ENCODE data around the gene CIB2. TPM values are rescaled to one million over a fixed set of nuclear protein-coding genes. Genes with fewer than 3 reads are reported as not detected.

Gene CIB2
- total RNA-seq, 4 donors from 2014 or later, result 6.6 to 16.2 (median 10.9) TPM

DNA sequence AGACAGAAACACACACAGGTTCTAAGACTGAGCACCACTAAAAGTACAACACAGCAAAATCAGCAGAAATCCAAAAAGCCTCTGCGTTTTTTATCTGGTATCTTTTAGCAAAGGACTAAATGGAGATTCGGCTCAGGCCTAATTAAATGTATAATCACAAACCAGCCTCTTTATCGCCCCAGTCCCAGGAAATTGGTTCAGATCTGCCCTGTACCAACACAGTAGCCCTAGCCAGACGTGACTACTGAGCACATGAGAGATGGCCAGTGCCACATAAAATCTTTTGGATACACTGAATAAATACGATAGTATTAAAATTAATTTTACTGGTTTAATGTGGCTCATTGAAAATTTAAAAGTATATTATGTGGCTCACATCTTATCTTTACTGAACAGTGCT lies 73.4 kb downstream of the CIB2 start:
- H3K4me3 ChIP-seq (ENCODE audit: low read depth, poor library complexity, severe bottlenecking), result no peak overlapping the region
- intact Hi-C loops (cut with DNase I; ENCODE audit: low total_unique reads), result no loop called here
- TF ChIP-seq, protein P1, sequence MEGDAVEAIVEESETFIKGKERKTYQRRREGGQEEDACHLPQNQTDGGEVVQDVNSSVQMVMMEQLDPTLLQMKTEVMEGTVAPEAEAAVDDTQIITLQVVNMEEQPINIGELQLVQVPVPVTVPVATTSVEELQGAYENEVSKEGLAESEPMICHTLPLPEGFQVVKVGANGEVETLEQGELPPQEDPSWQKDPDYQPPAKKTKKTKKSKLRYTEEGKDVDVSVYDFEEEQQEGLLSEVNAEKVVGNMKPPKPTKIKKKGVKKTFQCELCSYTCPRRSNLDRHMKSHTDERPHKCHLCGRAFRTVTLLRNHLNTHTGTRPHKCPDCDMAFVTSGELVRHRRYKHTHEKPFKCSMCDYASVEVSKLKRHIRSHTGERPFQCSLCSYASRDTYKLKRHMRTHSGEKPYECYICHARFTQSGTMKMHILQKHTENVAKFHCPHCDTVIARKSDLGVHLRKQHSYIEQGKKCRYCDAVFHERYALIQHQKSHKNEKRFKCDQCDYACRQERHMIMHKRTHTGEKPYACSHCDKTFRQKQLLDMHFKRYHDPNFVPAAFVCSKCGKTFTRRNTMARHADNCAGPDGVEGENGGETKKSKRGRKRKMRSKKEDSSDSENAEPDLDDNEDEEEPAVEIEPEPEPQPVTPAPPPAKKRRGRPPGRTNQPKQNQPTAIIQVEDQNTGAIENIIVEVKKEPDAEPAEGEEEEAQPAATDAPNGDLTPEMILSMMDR (IDR thresholded peaks at IDR 0.05), result no peak
- TF ChIP-seq POLR2A (IDR thresholded peaks at IDR 0.05), result no peak
- no peak for DNase-seq (ENCODE audit: low spot score in 2 of 2)
- WGBS, 2 donors, result 75 to 82% methylated on average over 5 of the region's 5 CpGs

DNA sequence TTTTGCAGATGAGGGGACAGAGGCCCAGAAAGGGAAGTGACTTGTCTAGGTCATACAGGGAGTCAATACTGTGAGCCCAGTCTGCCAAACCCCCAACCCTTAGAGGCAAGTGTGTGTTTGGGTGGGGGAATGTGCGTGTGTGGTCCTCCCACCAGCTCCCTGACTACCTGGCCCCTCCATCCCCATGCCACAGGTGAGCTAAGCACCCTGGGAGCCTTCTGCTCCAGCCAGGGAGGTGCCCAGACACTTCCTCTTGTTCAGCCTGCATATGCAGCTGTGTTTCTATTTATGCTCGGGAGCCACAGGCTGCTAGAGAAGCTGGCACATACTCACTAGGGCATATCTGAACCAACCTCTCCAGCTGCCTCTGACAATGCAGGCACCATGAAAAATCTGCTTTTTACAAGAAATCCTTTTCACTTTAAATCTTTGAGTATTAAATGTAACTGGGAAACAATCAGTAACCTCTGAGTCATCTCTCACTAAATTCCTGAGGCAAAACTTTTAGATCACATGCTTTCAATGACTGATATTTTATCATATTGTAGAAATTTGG lies 74.5 kb downstream of the CIB2 start:
- 4 to 18% methylated on average over 2 of the region's 2 CpGs for WGBS, 2 donors
- no peak for DNase-seq (ENCODE audit: low spot score in 2 of 2)
- no peak overlapping the region for H3K4me3 ChIP-seq (ENCODE audit: low read depth, poor library complexity, severe bottlenecking)
- intact Hi-C loops (cut with DNase I; ENCODE audit: low total_unique reads), result no loop called here
- TF ChIP-seq, protein P1 (IDR thresholded peaks at IDR 0.05), result no peak
- no peak for TF ChIP-seq POLR2A (IDR thresholded peaks at IDR 0.05)

DNA sequence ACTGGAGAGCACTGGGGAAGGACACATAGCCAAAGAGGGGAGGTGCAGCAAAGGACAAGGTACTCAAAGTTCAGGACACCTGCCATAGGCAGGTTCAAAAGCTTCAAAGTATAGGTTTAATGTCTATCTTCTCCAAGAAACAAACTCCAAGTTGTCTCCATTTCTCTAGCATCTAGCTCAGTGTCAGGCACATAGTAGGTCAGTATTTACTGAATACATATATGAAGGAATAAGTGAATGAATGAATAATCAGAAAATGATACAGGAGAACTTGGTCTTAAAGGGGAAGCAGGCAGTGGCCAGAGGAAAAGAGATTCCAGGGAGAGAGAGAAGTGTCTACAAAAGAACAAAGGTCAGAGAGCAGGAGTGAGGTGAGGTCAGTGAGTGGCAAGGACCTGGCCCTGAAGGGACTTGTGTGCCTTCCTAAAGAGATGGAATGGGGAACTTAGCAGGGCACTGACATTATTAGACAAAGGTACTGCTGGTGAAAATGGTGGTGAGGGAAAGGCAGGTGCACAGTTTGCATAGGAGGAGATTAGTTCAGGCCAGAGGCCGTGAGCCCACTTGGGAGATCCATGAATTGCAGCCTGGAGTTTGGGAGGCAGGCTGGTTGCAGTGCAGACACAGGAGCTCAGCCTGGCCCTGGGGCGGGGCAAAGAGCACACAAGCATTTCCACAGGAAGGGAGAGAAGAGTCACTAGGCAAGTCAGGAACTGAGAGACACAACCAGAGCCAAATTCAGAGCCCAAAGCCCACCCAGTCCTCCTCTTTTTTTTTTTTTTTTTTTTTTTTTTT lies 75.1 kb downstream of the CIB2 start:
- WGBS, 2 donors, result 6 to 11% methylated on average over 2 of the region's 2 CpGs
- TF ChIP-seq, protein P1 (IDR thresholded peaks at IDR 0.05), result no peak
- TF ChIP-seq POLR2A (IDR thresholded peaks at IDR 0.05), result no peak
- no peak overlapping the region for H3K4me3 ChIP-seq (ENCODE audit: low read depth, poor library complexity, severe bottlenecking)
- intact Hi-C loops (cut with DNase I; ENCODE audit: low total_unique reads), result no loop called here
- no peak for DNase-seq (ENCODE audit: low spot score in 2 of 2)

DNA sequence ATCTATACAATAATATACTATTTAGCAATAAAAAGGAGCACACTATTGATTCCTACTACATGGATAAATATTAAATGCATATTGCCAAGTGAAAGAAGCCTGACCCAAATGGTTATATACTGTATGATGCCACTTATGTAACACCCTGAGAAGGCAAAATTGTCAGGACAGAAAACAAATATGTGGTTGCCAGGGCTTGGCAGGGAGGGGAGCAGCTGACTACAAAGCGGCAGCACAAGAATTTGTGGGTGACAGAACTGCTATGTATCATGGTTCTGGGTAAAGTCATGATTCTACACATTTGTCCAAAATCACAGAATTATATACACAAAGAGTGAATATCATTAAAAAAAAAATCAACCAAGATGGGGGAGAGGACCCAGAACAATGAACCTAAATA lies 76.3 kb downstream of the CIB2 start:
- no peak for DNase-seq (ENCODE audit: low spot score in 2 of 2)
- TF ChIP-seq POLR2A (IDR thresholded peaks at IDR 0.05), result no peak
- TF ChIP-seq, protein P1 (IDR thresholded peaks at IDR 0.05), result no peak
- WGBS, 2 donors, result 31 to 33% methylated on average over 1 of the region's 1 CpG
- intact Hi-C loops (cut with DNase I; ENCODE audit: low total_unique reads), result no loop called here
- no peak overlapping the region for H3K4me3 ChIP-seq (ENCODE audit: low read depth, poor library complexity, severe bottlenecking)

Other genes with a start within 250 kb of the CIB2 start
- gene TBC1D2B, start 53.7 kb downstream of the CIB2 start, total RNA-seq, result 10 to 100 TPM; 32.4 to 41.7 (median 35.3) TPM
- gene SH2D7, start 38.9 kb downstream of the CIB2 start, total RNA-seq, result not detected
- 10 to 100 TPM; 51.0 to 77.2 (median 60.8) TPM for gene IDH3A, start 17.9 kb upstream of the CIB2 start, total RNA-seq
- 100 to 1,000 TPM in 1 of 4 donors, 10 to 100 TPM in 3; 75.9 to 131 (median 92.8) TPM for gene ACSBG1, start 103.1 kb upstream of the CIB2 start, total RNA-seq
- 10 to 100 TPM; 36.9 to 66.8 (median 48.6) TPM for gene DNAJA4, start 133.1 kb upstream of the CIB2 start, total RNA-seq
- gene SKIC8, start 168.2 kb upstream of the CIB2 start, total RNA-seq, result 10 to 100 TPM; 55.2 to 62.2 (median 59.4) TPM
- 1 to 10 TPM in 2 of 4 donors, under 1 TPM in 1, not detected in 1; 0.84 to 8.9 (median 2.0) TPM for gene CRABP1, start 208.9 kb upstream of the CIB2 start, total RNA-seq